NT2/D1 (cell line): ENCODE measurements around the gene MAP3K2.

Experiments used
- DNase-seq: peaks from one replicate; pipeline ENCODE4 v3.0.0-alpha.2; 2011; ENCODE audit warnings: low read depth, low spot score
- H3K27me3 ChIP-seq: 2 replicates; pipeline ENCODE4 v1.6.0; 2011; ENCODE audit warnings: mild to moderate bottlenecking; ENCODE audit not compliant: insufficient read length, insufficient read depth
- H3K36me3 ChIP-seq: 2 replicates; pipeline ENCODE4 v1.6.1; 2011; ENCODE audit warnings: mild to moderate bottlenecking, low read length, mixed read lengths; ENCODE audit not compliant: insufficient read depth, insufficient read length
- H3K4me1 ChIP-seq: 2 replicates; pipeline ENCODE4 v1.5.1; 2011; ENCODE audit not compliant: insufficient read depth, insufficient read length
- H3K4me3 ChIP-seq: 2 replicates; pipeline ENCODE4 v1.5.1; 2011; ENCODE audit warnings: low read depth; ENCODE audit not compliant: insufficient read length
- H3K9ac ChIP-seq: 2 replicates; pipeline ENCODE4 v1.6.0; 2011; ENCODE audit warnings: low read depth; ENCODE audit not compliant: insufficient read length
- H3K9me3 ChIP-seq: 2 replicates; pipeline ENCODE4 v1.5.1; 2011; ENCODE audit warnings: mild to moderate bottlenecking, low read length; ENCODE audit not compliant: insufficient read depth
- SUZ12 ChIP-seq: IDR thresholded peaks from 2 replicates; pipeline ENCODE4 v1.6.1; 2011; ENCODE audit not compliant: insufficient read length, insufficient read depth; ENCODE audit errors: extremely low read depth
- YY1 ChIP-seq: IDR thresholded peaks from 2 replicates; pipeline ENCODE4 v1.6.1; 2011; ENCODE audit not compliant: insufficient read length, insufficient read depth
- ZNF274 ChIP-seq: IDR thresholded peaks from 2 replicates; pipeline ENCODE4 v1.6.1; 2011; ENCODE audit warnings: mild to moderate bottlenecking, low read depth, low read length

Gene MAP3K2

DNA sequence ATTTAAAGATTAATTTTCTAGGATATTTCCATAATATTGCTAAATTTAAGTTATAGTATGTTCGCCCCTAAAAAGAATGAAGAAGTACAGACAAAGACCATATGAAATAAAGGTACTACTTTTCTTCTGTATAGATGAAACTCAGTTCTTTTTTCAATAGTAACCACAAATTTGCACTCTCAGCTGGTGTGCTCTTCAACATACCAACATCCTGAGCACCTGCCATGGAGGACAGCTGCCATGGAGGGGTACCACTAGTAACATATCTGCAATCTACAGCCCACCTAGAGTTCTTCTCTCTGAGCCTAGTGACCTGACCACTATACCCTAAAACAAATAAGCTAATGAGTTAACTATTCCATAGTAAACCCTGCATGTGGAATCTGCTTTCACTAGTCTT is 57.0 kb downstream of the MAP3K2 start:
- Histone ChIP-seq H3K27me3 (no peaks in the 10 kb centered on the region), H3K36me3 (peaks cover 38% of the 10 kb centered on the region), H3K4me3 (no peak overlapping the region), H3K4me1 (no peaks in the 10 kb centered on the region), H3K9ac (no peak overlapping the region), H3K9me3 (no peaks in the 10 kb centered on the region)
- DNase-seq: no peak
- no peak for TF ChIP-seq ZNF274
- no peak for TF ChIP-seq YY1
- no peak for TF ChIP-seq SUZ12

- no peak overlapping the region for H3K9ac ChIP-seq
- peaks cover 48% of the 10 kb centered on the region for H3K36me3 ChIP-seq
- H3K9me3 ChIP-seq: no peaks in the 10 kb centered on the region
- H3K27me3 ChIP-seq: no peaks in the 10 kb centered on the region
- TF ChIP-seq YY1 (no peak), SUZ12 (no peak), ZNF274 (no peak)
- H3K4me1 ChIP-seq: no peaks in the 10 kb centered on the region
- no peak for DNase-seq
- no peak overlapping the region for H3K4me3 ChIP-seq
Measured at GRCh38 chr2:127326289-127326945, 61.4 kb downstream of the MAP3K2 start.

DNA sequence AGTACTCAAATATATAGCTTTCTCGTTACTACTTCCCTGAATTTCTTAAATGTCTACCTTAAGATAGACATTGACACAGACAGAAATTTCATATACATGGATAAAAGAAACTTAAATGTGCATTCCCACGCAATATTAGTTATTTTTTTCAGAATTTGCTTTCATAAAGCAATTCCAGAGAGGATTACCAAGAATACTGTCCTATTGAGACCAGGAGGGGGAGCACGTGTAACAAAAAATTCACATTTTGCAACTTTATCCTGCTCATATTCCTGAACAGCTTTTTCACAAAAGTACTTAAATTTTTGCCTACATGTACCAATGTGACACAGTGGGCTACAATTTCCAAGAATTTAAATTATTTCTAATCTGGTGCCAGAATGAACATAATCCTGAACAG is 63.1 kb downstream of the MAP3K2 start:
- H3K36me3 ChIP-seq: peaks cover 47% of the 10 kb centered on the region
- no peaks in the 10 kb centered on the region for H3K9me3 ChIP-seq
- H3K9ac ChIP-seq: no peak overlapping the region
- DNase-seq: peak; percentile 13
- TF ChIP-seq SUZ12 (no peak), ZNF274 (no peak), YY1 (no peak)
- no peaks in the 10 kb centered on the region for H3K4me1 ChIP-seq
- no peak overlapping the region for H3K4me3 ChIP-seq
- no peaks in the 10 kb centered on the region for H3K27me3 ChIP-seq

- Histone ChIP-seq H3K36me3 (peaks cover 69% of the 10 kb centered on the region), H3K4me3 (no peak overlapping the region), H3K4me1 (no peaks in the 10 kb centered on the region), H3K27me3 (no peaks in the 10 kb centered on the region), H3K9ac (no peak overlapping the region), H3K9me3 (no peaks in the 10 kb centered on the region)
- no peak for DNase-seq
- TF ChIP-seq SUZ12 (no peak), YY1 (no peak), ZNF274 (no peak)
Measured at GRCh38 chr2:127321303-127321702, 66.5 kb downstream of the MAP3K2 start.

DNA sequence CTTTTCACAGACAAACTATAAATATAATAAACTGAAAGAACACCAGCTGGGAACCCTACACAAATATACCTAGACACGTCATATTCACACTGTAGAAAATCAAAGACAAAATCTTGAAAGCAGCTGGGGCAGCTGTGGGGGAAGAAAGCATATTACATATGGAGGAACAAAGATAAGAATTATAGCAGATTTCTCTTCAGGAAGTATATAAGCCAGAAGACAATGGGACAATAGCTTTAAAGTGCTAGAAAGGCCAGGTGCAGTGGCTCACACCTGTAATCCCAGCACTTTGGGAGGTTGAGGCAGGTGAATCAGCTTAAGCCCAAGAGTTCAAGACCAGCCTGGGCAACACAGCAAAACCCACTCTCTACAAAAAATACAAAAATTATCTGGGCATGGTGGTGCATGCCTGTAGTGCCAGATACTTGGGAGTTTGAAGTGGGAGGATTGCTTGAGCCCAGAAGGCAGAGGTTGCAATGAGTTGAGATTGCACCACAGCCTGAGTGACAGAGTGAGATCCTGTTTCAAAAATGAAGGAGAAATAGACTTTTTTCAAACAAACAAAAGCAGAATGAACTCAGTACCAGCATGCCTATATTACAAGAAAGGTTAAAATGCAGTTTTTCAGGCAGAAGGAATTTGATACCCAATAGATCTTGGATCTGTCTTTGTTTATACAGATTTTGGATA is 67.0 kb downstream of the MAP3K2 start:
- Histone ChIP-seq H3K36me3 (peaks cover 66% of the 10 kb centered on the region), H3K9ac (no peak overlapping the region), H3K9me3 (no peaks in the 10 kb centered on the region), H3K27me3 (no peaks in the 10 kb centered on the region), H3K4me1 (no peaks in the 10 kb centered on the region), H3K4me3 (no peak overlapping the region)
- TF ChIP-seq ZNF274: no peak
- TF ChIP-seq YY1: no peak
- TF ChIP-seq SUZ12: no peak
- no peak for DNase-seq

DNA sequence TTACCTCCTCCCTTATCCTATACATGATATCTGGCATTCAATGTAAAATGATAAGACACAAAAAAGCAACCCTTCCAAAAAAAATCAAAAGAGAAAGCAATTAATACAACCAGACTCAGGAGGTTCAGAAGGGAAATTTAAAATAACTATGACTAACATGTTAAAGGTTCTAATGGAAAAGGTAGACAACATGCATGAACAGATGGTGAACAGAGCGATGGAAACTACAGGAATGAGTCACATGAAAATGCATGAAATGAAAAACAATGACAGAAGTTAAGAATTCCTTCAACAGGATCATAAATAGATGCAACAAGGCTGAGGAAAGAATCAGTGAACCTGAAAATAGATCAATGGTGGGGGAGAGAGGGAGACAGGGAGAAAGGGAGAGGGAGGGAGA is 67.7 kb downstream of the MAP3K2 start:
- H3K27me3 ChIP-seq: no peaks in the 10 kb centered on the region
- no peak overlapping the region for H3K9ac ChIP-seq
- no peak for DNase-seq
- peaks cover 66% of the 10 kb centered on the region for H3K36me3 ChIP-seq
- no peak overlapping the region for H3K4me3 ChIP-seq
- no peaks in the 10 kb centered on the region for H3K9me3 ChIP-seq
- H3K4me1 ChIP-seq: no peaks in the 10 kb centered on the region
- TF ChIP-seq ZNF274: no peak
- TF ChIP-seq YY1: no peak
- TF ChIP-seq SUZ12: no peak

GRCh38 chr2:127314193-127314988 is 73.4 kb downstream of the MAP3K2 start:
- Histone ChIP-seq H3K4me3 (no peak overlapping the region), H3K4me1 (no peaks in the 10 kb centered on the region), H3K36me3 (peaks cover 75% of the 10 kb centered on the region), H3K9ac (no peak overlapping the region), H3K27me3 (no peaks in the 10 kb centered on the region), H3K9me3 (no peaks in the 10 kb centered on the region)
- TF ChIP-seq ZNF274: no peak
- TF ChIP-seq SUZ12: no peak
- TF ChIP-seq YY1: no peak
- DNase-seq: no peak
